Neutrophil (primary cell): ENCODE data around the gene BCL7A.
"Not testable (repeated sequence)": the region's sequence is repeated elsewhere in the genome, so short reads cannot be mapped to it uniquely, and the experiment has no call there.

Experiments
- H3K27ac ChIP-seq: fragments of 200-600 bp; sonication (generic); 2 replicates; pipeline ENCODE4 v1.5.1; 2016; ENCODE audit warnings: mild to moderate bottlenecking, moderate library complexity
- H3K27me3 ChIP-seq: fragments of 200-600 bp; sonication (generic); 2 replicates; pipeline ENCODE4 v1.6.0; 2016; ENCODE audit warnings: mild to moderate bottlenecking
- H3K36me3 ChIP-seq: fragments of 200-600 bp; sonication (generic); 2 replicates; pipeline ENCODE4 v1.5.1; 2017
- H3K4me1 ChIP-seq, 2 experiments: fragments of 200-600 bp in 1 of 2; sonication (generic) in 1 of 2; 1 replicate in 1 of 2; 2 replicates in 1 of 2; pipeline versions ENCODE4 v1.5.1 to v1.6.1; 2013 to 2016; ENCODE audit warnings: low read depth in 1 of 2, low read length in 1 of 2, mild to moderate bottlenecking in 1 of 2, moderate library complexity in 1 of 2; ENCODE audit not compliant: control insufficient read depth in 1 of 2, insufficient read depth in 1 of 2
- H3K4me3 ChIP-seq, 2 experiments: fragments of 200-600 bp in 1 of 2; sonication (generic) in 1 of 2; 1 replicate in 1 of 2; 2 replicates in 1 of 2; pipeline ENCODE4 v1.5.1; 2013 to 2016; ENCODE audit warnings: low read depth in 1 of 2, low read length in 1 of 2, mild to moderate bottlenecking in 1 of 2, moderate library complexity in 1 of 2
- H3K9me3 ChIP-seq: fragments of 200-600 bp; sonication (generic); 2 replicates; pipeline ENCODE4 v1.5.1; 2016
- CTCF ChIP-seq: fragments of 200-600 bp; sonication (generic); IDR thresholded peaks from 2 replicates; pipeline ENCODE4 v1.5.1; 2016; ENCODE audit warnings: antibody characterized with exemption

BCL7A gene

GRCh38 chr12:122104844-122105243, 83.2 kb downstream of the BCL7A start:
- Histone ChIP-seq H3K4me1 (peaks cover 23 to 25% of the 10 kb centered on the region in 2 experiments), H3K36me3 (no peaks in the 10 kb centered on the region), H3K4me3 (peak overlapping the region in 1 of 2 experiments; percentile 21), H3K27me3 (no peaks in the 10 kb centered on the region), H3K27ac (peak overlapping the region; percentile 77), H3K9me3 (no peaks in the 10 kb centered on the region)
- no peak for TF ChIP-seq CTCF

- H3K4me3 ChIP-seq: peak overlapping the region; percentile 21
- not testable (repeated sequence) for H3K27me3 ChIP-seq
- H3K4me1 ChIP-seq: peaks cover 23 to 24% of the 10 kb centered on the region in 2 experiments
Observed at GRCh38 chr12:122105496-122105895, 83.8 kb downstream of the BCL7A start.

DNA sequence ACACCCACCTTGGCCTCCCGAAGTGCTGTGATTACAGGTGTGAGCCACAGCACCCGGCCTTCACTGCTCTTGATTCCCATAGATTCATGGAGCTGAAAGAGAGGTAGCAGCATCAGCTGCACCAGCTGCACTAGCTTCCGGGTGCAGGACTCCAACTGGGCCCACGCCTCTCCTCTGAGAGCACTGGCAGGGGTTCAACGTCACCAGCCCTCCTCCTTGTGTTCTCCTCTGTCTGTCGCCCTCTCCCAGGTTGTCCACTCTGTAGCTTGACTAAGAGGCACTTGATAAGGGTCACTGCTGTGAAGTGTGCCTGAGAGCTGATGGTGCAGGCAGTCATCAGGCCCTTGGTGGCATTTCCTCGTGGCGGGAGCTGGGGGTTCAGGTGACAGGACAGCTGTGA, 85.2 kb downstream of the BCL7A start:
- Histone ChIP-seq H3K4me3 (no peak overlapping the region), H3K27me3 (no peaks in the 10 kb centered on the region), H3K4me1 (peaks cover 17 to 18% of the 10 kb centered on the region in 2 experiments), H3K27ac (no peak overlapping the region), H3K9me3 (no peaks in the 10 kb centered on the region), H3K36me3 (no peaks in the 10 kb centered on the region)
- no peak for TF ChIP-seq CTCF

More at GRCh38 chr12:122105496-122105895, 83.8 kb downstream of the BCL7A start:
- not testable (repeated sequence) for H3K36me3 ChIP-seq, H3K9me3 ChIP-seq
- H3K27ac ChIP-seq: peak overlapping the region; percentile 77

DNA sequence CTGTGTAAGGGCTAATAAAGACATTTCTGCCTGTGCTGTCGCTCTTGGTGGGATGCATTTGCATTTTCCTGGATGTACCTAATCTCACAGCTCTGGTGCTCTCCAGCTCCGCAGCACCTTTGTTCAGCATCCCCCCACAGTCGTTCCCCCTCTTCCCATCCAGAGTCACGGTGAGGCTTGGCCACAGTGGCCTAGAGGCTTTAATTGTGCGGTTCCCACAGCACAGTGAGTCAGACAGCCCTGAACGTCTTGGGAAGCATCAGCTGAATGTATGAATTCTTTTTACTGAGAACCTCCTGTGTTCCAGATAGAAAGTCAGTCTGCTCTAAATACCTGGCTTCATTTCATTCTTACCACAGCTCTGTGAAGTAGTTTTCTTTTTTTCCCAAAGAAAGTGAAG, 85.6 kb downstream of the BCL7A start:
- no peaks in the 10 kb centered on the region for H3K9me3 ChIP-seq
- no peak for TF ChIP-seq CTCF
- H3K27ac ChIP-seq: no peak overlapping the region
- H3K4me3 ChIP-seq: no peak overlapping the region
- peaks cover 17 to 18% of the 10 kb centered on the region in 2 experiments for H3K4me1 ChIP-seq
- H3K36me3 ChIP-seq: no peaks in the 10 kb centered on the region
- no peaks in the 10 kb centered on the region for H3K27me3 ChIP-seq

GRCh38 chr12:122111089-122111641, 89.5 kb downstream of the BCL7A start:
- H3K4me1 ChIP-seq: peaks cover 1 to 2% of the 10 kb centered on the region in 2 experiments
- H3K4me3 ChIP-seq: no peak overlapping the region
- no peaks in the 10 kb centered on the region for H3K36me3 ChIP-seq
- TF ChIP-seq CTCF: no peak
- H3K9me3 ChIP-seq: no peaks in the 10 kb centered on the region
- H3K27ac ChIP-seq: no peak overlapping the region
- no peaks in the 10 kb centered on the region for H3K27me3 ChIP-seq
